ENCODE results near the gene SLC6A12. TPM values are rescaled to one million over a fixed set of nuclear protein-coding genes. Genes with fewer than 3 reads are reported as not detected.

SLC6A12 gene
- total RNA-seq: 14.2 TPM
- long read RNA-seq, transcript SLC6A12-201 (16 exons, 3,165 nt): major isoform, 5 of 26 reads
- long read RNA-seq, partial matches to known transcripts: 8 of 26 reads
- long read RNA-seq, other reads (novel, unspliced or antisense): 13 of 26 reads

DNA sequence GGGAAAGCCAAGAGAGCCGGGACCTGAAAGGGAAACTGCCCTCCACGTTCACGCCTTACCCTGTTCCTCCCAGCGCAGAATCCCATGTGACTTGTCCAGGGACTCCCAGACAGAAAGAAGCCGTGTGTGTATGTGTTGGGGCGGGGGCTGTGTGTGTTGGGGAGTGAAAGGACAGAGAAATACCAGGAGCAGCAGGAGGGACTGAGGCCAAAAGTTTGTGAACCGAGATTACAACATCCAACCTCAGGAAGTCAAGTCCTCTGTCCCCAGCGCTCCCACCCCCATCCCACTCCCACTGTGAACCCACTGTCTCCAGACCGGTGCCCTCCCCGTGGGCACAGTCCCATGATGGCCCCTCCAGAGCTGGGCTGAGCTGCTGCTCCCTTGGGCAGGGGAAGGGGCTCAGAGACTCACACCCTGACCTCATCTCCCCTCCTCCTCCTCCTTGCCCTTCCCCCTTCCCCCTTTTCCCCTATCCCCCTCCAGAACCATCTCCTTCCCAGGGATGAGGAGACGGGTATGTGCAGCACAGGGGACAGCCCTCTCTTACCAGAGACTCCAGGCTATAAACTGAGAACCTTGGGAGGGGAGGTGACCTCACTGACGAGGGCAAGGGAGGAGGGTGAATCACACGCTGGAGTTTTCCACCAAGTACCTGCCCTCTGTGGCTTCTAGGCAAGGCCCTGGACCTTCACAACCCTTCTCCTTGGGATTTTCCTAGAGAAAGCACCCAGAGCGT, at the start of gene SLC6A12:
Gene SLC6A12 (minus strand): TSS at position 155 of the 739 bp plus-strand sequence. CDS start 4,171 bp downstream, outside the sequence.
- Histone ChIP-seq H3K4me3 (peak within 1 kb of the TSS; percentile 39), H3K27me3 (ENCODE audit: low read depth) (peaks cover 11% of the 10 kb centered on the region), H3K36me3 (no peaks in the 10 kb centered on the region), H3K4me1 (peaks cover 13% of the 10 kb centered on the region), H3K27ac (peak within 1 kb of the TSS; percentile 64), H3K9me3 (no peaks in the 10 kb centered on the region)
- DNase-seq: no peak
- intact Hi-C loops (cut with DNase I): no loop called here
- TF ChIP-seq, protein P1, sequence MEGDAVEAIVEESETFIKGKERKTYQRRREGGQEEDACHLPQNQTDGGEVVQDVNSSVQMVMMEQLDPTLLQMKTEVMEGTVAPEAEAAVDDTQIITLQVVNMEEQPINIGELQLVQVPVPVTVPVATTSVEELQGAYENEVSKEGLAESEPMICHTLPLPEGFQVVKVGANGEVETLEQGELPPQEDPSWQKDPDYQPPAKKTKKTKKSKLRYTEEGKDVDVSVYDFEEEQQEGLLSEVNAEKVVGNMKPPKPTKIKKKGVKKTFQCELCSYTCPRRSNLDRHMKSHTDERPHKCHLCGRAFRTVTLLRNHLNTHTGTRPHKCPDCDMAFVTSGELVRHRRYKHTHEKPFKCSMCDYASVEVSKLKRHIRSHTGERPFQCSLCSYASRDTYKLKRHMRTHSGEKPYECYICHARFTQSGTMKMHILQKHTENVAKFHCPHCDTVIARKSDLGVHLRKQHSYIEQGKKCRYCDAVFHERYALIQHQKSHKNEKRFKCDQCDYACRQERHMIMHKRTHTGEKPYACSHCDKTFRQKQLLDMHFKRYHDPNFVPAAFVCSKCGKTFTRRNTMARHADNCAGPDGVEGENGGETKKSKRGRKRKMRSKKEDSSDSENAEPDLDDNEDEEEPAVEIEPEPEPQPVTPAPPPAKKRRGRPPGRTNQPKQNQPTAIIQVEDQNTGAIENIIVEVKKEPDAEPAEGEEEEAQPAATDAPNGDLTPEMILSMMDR (IDR thresholded peaks at IDR 0.05): no peak
- peak; percentile 33 to 48 for ATAC-seq

DNA sequence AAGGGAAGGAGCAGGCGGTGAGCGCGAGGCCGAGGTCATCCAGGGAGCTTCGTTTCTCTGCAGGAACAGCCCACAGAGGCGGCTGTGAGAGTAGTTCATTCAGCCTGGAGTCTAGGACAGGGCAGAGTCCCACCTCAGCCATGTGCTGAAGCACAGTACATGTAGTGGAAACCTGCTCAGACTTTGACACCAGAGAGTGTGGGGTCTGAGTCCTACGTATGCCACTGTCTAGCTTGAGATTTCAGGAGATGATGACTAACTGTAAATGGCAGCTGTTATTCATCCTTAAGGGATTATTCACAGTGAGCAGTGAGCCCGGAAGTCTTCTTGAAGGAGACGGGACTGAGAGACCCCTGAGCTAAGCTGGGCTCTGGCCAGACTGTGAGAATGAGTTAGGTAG, 49.6 kb upstream of the SLC6A12 start:
- Histone ChIP-seq H3K36me3 (no peaks in the 10 kb centered on the region), H3K4me3 (no peak overlapping the region), H3K4me1 (no peaks in the 10 kb centered on the region), H3K27me3 (ENCODE audit: low read depth) (peaks cover 12% of the 10 kb centered on the region), H3K9me3 (no peaks in the 10 kb centered on the region), H3K27ac (no peak overlapping the region)
- DNase-seq (no peak), ATAC-seq (no peak)
- intact Hi-C loops (cut with DNase I): no loop called here
- TF ChIP-seq, protein P1 (IDR thresholded peaks at IDR 0.05): no peak

DNA sequence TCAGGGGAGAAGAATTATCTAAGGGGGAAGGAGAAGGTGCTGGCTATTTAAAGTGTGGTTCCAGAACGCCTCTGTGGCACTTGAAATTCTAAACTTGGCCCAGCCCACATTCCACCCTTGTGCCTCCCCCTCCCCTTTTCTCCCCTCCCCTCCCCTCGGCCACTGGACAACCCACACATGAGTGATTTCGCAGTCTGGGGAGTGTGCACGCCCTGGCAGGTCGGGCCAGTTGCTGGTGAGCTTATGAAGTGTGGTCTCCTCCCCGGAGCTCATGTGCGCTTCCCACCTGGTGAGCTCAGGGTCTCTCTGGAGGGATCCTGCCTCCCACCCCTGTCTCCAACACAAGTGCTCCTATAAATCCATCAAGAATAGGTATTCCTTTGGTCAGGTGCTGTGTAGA, 48.9 kb upstream of the SLC6A12 start, which contains the start of gene SLC6A13:
Gene SLC6A13 (minus strand): TSS at position 20 of the 400 bp plus-strand sequence. CDS start 2,784 bp downstream, outside the sequence.
- intact Hi-C loops (cut with DNase I): no loop called here
- DNase-seq (peak; percentile 72), ATAC-seq (peak; percentile 91 to 92)
- H3K36me3 ChIP-seq: no peaks in the 10 kb centered on the region
- H3K27ac ChIP-seq: no peak within 1 kb of the TSS
- peaks cover 18% of the 10 kb centered on the region for H3K27me3 ChIP-seq (ENCODE audit: low read depth)
- TF ChIP-seq, protein P1 (IDR thresholded peaks at IDR 0.05): no peak
- H3K9me3 ChIP-seq: no peaks in the 10 kb centered on the region
- no peak within 1 kb of the TSS for H3K4me3 ChIP-seq
- H3K4me1 ChIP-seq: no peaks in the 10 kb centered on the region

DNA sequence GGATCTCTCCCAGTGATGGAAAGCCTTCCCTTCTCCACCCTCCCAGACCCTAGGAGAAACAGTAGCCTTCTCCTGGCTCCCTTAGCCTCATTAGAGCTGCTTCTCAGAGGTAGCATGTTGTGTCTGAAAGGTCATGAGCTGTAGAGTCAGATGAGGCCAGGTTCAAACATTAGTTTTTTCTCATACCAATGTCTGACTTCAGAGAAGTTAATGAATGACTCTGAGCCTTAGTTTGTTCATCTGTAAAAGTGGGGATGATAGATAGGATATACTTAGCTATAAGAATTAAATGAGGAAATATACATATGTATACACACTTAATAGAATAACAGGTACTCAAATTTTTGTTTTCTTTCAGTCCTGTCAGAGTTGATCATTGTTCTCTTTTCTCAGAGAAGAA, 48.2 kb upstream of the SLC6A12 start:
- intact Hi-C loops (cut with DNase I): no loop called here
- Histone ChIP-seq H3K4me3 (no peak overlapping the region), H3K27ac (no peak overlapping the region), H3K27me3 (ENCODE audit: low read depth) (peaks cover 15% of the 10 kb centered on the region), H3K36me3 (no peaks in the 10 kb centered on the region), H3K4me1 (no peaks in the 10 kb centered on the region), H3K9me3 (no peaks in the 10 kb centered on the region)
- ATAC-seq (no peak), DNase-seq (no peak)
- TF ChIP-seq, protein P1 (IDR thresholded peaks at IDR 0.05): no peak

DNA sequence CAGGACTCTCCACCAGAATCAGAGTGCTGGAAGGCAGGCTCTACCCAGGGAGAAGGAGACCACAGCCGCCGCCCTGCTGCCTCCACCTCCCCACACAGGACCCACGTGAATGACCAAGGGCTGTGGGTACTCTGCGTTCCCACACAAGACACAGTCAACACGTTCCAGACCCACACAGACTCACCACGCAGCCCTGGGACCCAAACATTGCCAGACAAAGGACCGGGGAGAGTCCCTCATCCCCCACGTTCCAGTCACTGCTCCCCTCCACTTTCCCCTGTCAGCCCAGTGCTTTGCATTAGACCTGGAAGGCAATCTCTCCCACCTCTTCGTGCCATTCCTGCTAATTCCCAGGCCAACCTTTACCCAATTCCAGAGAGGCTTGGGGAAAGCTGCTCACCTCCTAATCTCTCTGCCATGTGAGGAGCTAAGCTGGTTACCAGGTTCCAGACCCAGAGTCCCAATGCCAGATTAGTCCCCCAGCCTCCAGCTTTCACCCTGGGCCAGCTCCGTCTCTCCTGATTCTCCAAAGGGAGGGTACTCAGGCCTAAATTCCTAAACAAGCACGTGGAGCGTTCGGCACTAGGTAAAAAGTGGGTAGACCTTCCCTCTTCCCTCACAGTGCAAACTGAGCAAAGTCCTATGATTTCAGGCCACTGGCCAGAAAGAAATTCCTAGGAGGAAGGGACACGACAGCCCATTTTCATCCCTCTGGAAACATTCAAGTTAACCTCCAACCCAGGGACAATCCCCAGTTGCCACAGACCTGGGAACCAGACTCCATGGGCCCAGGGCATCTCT, 43.8 kb upstream of the SLC6A12 start:
- H3K4me1 ChIP-seq: no peaks in the 10 kb centered on the region
- TF ChIP-seq, protein P1 (IDR thresholded peaks at IDR 0.05): no peak
- H3K27ac ChIP-seq: no peak overlapping the region
- peaks cover 19% of the 10 kb centered on the region for H3K27me3 ChIP-seq (ENCODE audit: low read depth)
- DNase-seq (no peak), ATAC-seq (no peak)
- no peaks in the 10 kb centered on the region for H3K36me3 ChIP-seq
- intact Hi-C loops (cut with DNase I): no loop called here
- H3K9me3 ChIP-seq: no peaks in the 10 kb centered on the region
- no peak overlapping the region for H3K4me3 ChIP-seq
